DMS153 (cell line): ENCODE data around the gene GPX4.
"Not testable (repeated sequence)": the region's sequence is repeated elsewhere in the genome, so short reads cannot be mapped to it uniquely, and the experiment has no call there.

Source experiments
- DNase-seq: peaks from one replicate; lab custom pipeline; 2025; lab: John Stamatoyannopoulos, UW

The GPX4 gene

DNA sequence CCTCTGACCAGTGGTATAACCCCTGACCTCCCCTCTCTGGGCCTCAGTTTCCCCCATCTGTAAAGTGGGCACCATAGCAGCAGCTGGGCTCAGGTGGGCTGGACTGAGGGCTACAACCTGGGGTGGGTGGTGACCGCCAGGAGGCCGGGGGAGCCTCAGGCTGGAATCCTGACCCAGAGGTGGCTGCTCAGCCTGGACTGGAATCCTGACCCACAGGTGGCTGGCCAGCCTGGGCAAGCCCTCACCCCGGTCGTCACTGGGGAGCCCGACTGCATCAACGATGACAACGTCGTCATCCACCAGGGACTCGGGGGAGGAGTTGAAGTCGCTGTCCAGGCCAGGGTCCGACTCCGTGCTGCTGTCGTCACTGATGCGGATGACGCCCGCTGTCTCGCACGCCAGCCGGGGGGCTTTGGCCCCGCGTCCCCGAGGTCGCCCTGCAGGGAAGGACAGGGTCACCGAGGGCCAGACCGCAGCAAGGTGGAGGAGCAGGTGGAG is 10.2 kb downstream of the GPX4 start:
- no peak for DNase-seq

DNA sequence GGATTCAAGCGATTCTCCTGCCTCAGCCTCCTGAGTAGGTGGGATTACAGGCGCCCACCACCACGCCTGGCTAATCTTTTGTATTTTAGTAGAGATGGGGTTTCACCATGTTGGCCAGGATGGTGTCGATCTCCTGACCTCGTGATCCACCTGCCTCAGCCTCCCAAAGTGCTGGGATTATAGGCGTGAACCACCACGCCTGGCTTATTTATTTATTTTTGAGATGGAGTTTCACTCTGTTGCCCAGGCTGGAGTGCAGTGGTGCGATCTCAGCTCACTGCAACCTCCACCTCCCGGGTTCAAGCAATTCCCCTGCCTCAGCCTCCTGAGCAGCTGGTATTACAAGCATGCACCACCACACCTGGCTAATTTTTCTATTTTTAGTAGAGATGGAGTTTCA is 10.9 kb downstream of the GPX4 start:
- DNase-seq, result not testable (repeated sequence)

DNA sequence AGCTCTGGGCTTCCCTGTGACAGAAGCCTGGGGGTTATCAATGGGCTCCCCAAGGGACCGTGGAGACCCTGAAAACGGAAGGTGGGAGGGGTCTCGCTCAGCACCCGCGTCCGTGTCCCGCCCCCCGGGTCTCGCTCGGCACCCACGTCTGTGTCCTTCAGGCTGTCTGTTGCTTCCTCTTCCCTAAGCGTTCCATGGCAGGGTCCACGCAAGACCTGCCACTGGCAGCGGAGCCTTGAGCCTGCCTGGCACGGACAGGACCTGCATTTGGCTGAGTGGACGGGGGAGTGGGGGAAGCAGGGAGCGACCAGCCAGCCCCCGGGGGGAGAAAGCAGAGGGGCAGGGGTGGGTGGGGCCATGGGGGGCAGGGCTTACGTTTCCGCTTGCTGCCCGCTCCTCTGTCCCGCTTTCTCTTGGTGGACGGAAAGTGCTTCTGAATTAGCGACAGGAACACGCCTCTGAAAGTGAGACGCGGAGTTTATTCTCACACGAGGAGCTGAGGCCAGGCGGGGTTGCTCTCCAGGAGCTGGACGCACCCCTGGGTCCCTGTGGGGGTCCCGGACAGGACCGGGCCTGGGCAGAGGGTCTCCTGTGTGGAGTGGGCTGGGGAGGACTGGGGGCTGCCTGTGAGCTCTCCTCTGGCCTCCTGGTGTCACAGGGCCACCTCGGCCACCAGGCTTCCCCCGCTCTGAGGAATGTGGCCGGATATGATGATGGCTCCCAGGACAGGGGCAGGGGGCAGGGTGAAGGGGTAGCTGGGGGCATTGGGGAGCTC is 12.0 kb downstream of the GPX4 start:
- no peak for DNase-seq

DNA sequence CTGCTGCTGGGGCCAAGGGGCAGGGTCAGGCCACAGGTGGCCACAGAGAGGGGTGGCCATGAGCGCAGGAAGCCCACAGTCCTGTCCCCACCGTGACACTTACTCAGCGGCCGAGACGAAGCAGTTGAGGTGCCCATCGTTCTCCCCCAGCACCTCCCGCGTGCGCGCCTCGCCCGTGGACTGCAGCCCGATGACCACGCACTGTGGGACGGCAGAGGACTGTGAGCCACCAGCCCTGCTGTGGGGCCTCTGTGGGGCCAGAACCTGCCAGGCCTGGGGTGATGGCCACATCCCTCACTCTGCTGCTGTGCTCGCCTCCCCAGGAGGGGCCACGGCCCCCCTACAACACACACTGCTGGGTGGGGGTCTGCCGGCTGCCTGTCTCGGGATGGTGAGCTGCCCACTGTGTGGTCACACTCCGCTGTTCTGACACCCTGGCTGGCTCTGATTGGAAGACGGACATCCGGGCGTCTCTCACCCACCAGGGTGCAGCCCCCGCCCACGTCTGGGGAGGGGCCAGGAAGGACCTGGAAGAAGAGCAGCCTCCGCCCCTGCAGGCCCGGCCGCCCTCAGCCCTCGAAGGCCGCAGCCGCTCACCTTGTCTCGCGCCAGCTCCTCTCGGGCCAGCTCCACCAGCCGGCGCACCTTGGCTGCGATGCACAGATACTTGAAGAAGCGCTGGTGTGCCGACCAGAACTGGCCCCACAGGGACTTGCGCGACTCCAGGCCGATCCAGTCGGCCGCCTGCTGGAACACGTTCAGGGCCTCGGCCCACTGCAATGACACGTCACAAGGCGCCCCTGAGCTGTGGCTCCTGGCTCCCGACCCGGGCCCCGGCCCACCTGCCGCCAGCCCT is 13.2 kb downstream of the GPX4 start:
- DNase-seq, result no peak

DNA sequence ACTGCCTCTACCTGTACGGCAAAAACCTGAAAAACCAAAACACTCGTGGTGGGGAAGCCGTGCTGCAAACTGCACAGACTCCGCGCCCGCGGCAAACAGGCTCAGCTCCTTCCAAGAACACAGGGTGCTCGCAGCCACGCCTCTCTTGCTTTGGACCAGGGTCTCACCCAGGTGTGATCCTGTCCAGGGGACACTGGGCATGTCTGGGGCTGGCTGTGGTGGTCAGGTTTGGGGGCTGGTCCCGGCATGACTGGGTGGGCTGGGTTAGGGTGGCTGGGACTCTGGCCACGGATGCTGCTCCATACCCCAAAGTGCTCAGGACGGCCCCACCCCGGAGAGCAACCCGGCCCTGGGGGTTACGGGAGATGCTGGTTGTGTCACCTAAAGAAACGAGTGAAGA is 13.9 kb downstream of the GPX4 start:
- no peak for DNase-seq

DNA sequence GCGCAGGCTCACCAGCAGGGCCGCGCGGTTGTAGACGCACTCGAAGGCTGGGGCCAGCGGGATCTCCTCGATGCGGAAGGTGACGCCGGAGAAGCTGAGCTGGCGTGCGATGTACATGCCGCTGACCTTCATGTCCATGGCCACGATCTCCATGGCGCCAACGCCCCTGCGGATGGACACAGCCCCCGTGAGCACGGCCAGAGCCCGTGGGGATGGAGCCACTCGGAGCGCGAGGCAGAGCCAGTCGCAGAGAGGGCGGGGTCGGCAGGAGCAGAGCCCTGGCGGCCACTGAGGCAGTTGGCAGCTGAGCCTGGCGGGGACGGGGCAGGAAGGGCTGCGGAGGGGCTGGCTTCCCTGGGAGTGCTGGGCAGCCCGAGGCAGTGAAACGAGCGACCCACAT is 15.2 kb downstream of the GPX4 start:
- DNase-seq, result no peak

DNA sequence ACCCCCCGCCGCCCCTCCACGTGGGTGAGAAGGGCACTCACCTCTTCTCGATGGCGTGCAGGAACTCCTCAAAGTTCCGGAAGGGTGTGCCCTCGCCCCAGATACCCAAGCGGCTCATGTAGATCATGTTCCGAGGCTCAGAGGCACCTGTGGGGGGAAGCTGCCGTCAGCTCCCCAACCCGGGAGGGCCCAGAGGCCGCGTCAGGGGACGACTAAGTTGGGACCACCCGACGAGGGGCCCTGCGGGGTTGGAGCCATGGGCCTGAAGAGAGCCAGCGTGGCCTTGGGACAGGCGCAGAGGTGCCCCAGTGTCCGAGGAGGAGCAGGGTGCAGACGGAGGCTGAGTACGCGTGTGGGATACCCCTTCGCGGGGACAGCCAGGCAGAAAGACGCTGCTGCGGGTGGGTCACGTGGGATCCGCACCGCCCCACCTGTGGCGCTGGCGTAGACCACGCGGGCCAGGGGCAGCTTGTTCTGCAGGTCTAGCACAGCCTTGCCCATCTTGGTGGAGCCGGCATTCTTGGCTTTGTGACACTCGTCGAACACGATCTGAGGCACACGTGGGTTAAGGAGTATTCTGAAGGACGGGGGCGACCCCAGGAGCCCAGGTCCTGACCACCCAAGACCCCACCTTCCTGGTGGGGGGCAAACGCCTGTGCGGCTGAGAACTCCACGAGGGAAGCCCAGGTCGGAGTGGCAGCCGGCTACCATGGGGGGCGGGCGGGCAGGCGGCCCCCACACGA is 15.9 kb downstream of the GPX4 start:
- no peak for DNase-seq

DNA sequence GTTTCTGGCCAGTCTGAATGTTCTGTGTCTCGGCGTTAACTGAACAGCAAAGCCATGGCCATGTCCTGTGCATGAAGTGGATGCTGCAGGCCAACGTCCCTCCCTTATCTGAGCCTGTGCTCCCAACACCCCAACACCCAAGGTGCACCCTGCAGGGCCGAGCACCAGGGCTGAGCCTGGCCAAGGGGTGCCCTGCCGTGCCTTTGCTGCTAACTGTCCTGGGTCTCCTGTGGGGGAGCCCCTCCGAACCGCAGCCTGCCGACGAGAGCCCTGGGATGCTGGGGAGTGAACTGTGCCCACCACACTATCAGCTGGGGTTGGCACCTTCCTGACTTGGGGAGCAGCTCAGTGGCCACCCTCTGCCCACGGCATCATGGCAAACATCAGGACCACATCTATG is 17.6 kb downstream of the GPX4 start:
- no peak for DNase-seq

DNA sequence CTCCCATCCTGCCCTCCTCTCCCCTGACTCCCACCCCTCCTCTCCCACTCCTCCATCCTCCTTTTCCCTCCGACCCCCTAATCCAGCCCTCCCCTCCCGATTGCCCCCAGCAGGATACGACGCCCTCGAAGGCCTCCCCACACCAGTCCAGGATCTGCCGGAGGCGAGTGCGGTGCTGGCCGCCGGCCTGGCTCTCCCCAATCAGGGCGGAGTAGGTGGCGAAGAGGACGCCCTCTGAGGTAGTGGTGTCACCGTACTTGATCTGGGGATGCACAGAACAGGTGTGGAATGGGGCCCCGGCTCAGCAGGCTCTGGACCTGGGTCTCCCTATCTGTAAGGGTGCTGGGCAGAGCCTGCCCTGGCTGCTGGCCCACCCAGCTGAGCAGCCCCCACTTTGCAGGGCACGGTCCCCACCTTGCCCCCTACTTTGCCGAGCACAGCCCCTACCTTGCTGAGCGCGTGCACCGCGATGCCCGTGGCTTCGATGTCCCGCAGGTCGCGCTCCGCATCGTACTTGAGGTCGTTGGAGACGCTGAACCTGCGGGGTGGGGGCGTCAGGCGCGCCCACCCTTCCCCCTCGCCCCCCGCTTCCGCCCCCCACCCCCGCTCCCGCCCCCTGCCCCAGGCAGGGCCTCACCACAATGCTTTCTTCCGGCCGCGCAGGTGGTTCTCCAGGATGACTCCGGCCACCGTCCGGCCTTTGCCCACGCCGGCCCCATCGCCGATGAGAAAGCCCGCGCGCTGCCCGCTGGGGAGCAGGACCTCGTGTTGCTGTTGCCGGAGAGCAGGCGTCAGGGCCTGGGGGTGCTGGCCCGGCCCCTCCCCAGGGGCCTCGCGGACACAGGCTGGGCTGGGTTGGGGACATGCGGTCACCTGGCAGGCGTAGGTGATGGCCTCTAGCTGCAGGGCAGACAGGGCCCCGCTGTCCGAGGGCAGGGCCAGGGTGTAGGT is 18.5 kb downstream of the GPX4 start:
- no peak for DNase-seq

DNA sequence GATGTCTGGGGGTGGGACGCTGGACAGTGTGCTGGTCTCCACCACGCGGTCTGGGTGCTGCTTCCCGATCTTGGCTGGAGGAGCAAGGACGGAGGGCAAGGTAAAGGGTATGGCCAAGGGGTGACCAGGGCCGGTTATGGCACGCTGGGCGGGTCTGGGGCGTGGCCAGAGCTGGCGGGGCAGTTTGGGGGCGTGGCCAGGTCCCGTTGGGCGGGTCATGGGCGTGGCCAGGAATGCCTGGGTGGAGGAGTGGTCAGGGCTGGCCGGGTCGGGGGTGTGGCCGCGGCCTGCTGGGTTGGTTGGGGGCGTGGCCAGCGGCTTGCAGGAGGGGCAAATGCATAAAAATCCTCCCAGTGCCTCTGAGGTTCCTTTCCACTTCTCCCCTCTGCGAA is 19.2 kb downstream of the GPX4 start:
- no peak for DNase-seq

DNA sequence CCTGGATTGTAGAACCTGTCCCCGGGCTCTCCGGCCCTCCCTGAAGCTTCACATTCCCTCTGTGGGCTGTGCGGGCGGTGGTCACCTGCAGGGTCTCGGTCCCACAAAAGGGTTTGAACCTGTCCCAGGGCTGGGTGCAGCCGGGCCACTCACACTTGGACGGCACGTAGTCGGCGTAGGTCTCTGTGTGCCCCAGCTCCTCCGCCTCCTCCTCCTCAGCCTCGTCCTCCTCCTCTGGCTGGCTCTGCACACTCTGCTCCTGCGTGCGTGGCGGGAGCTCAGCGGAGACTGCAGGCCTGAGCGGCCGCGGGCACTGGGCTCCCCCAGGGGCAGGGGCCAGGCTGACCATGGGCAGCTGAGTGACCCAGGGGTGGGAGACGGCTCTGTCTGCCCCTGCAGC is 19.6 kb downstream of the GPX4 start:
- no peak for DNase-seq

DNA sequence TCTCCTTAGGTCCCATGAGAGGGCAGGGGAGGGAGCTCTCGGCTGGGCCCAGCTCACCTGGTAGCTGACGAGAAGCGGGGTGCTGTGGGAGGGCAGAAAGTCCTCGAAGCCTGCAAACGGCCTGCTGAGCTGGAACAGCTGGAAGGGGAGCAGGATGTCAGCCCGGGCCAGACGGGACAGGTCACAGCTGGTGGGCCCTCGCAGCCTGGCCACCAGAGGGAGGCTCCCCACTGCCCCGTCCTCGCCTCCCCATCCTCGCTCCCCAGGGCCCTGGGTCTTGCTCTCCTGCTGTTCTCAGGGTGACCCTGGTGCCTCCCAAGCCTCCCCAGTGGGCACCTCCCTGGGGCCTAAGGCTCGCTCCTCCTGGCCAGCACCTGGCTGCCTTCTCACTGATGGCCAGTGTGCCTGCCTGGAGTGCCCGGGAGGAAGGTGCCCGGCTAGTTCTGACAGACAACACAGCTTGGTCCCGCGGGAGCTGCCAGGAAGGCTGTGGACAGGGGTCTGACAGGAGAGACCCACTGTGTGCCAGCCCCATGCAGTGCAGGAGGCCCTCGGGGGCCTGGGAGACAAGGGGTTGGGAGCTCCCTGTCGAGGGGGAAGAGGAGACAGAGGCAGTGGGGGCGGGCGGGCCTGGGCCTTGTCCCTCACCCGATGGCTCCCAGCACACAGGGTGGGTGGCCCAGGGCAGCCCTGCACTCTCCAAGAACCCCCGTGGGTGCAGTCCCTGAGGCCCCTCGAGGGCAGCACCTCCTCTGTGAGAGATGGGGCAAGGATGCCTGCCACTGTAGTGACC is 20.3 kb downstream of the GPX4 start:
- no peak for DNase-seq

DNA sequence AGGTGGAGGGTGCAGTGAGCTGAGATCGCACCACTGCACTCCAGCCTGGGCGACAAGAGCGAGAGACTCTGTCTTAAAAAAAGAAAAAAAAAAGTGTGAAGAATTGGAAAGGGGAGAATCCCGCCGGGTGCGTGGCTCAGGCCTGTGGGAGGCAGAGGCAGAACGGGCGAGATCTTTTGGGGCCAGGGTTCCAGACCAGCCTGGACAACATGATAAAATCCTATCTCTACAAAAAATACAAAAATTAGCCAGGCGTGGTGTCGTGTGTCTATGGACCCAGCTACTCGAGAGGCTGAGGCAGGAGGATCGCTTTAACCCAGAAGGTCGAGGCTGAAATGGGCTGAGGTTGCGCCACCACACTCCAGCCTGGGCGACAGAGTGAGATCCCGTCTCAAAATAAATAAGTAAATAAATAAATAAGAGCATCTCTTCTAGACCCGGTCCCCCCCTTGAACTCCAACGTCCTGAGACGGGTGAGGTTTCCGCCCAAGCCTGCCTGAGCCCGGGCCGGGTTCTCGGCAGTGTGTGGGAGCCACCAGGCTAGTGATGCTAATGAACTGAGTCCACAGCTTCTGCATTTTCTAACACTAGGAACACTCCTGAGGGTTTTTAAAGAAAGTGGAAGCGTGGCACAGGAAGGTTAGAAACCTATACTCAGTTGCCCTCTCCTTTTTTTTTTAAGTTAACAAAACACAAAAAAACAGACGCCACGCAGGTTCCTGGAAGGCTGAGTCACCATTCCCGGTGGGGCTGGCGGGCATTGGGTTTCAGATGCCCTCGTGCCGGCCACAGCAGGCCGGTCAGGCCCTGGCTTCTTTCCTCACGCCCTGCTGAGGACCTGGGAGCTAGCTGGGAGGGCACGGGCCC is 22.0 kb downstream of the GPX4 start:
- no peak for DNase-seq

DNA sequence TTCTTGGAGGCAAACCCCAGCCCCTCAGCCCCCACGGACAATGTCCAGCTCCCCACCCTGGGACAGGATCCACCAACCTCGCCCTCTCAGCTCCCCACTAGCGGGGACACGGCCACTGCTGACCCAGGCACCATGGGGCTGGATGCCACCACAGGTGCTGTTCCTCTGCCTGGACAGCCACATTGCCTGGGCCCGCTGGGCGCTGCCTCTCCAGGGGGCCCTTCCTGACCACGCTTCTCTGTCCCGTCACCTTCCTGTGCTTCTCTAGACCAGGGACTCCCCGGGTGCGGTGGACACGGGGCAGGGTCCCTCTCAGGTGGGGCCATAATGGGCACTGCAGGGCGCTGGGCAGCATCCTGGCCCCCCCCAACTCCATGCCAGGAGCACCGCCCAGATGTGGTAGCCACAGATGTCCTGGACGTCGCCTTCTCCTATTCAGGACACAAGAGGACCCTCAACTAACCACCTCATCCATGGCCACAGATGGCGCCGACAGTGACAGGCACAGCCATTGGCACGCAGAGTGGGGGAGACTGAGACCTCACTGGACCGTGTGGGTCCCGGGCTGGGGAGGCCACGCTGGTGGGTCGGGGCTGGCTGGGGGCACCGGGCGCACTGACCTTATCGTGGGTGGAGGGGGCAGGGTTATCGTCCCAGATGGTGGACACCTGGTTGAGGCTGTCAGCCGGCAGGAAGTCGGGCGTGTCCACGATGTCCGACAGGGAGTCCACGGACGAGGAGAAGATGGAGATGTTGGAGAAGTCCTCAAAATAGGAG is 23.4 kb downstream of the GPX4 start:
- DNase-seq, result no peak

DNA sequence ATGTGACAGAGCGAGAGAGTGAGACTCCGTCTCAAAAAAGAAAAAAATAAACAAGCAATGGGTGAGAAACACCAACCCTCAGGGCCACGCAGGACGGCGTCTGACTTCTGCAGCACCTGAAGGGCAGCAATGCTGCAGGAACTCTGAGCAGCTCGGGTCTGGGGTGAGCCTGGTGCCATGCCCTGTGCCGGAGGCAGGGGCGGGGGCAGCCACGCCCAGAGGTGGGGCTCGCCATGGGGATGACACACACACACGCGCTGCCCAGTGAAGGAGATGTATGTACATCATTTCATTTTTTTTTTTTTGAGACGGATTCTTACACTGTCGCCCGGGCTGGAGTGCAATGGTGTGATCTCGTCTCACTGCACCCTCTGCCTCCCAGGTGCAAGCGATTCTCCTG is 24.3 kb downstream of the GPX4 start:
- DNase-seq, result no peak

DNA sequence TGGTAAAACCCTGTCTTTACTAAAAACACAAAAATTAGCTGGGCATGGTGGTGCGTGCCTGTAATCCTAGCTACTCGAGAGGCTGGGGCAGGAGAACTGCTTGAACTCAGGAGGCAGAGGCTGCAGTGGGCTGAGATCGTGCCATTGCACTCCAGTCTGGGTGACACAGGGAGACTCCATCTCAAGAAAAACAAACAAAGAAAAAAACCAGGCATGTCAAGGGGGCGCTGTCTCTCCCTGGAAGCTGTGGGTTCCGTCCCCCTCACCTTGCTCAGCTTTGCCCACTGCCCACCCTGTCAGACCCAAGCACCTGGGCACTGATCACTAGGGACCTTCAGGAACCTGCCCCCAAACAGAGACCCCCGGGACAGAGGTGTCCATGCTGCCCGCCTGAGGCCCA is 25.3 kb downstream of the GPX4 start:
- DNase-seq, result not testable (repeated sequence)

DNA sequence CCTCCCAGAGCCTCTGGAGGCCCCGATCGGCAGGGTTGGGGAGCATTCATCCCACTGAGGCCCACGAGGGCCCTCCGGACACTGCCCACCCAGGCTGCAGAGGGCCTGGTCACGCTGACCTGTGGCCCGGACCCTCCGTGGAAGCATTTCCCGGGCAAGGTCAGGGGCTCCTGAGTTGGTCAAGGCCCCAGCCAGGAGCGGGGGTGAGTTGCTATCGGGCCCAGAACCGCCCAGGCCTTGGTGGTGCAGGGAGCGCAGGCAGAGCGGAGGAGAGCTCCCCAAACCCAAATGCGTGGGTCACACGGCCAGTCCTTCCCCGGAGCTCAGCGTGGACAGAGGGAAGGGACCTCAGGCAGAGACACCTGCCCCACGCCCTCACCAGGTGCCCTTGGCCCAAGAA is 25.7 kb downstream of the GPX4 start:
- no peak for DNase-seq

DNA sequence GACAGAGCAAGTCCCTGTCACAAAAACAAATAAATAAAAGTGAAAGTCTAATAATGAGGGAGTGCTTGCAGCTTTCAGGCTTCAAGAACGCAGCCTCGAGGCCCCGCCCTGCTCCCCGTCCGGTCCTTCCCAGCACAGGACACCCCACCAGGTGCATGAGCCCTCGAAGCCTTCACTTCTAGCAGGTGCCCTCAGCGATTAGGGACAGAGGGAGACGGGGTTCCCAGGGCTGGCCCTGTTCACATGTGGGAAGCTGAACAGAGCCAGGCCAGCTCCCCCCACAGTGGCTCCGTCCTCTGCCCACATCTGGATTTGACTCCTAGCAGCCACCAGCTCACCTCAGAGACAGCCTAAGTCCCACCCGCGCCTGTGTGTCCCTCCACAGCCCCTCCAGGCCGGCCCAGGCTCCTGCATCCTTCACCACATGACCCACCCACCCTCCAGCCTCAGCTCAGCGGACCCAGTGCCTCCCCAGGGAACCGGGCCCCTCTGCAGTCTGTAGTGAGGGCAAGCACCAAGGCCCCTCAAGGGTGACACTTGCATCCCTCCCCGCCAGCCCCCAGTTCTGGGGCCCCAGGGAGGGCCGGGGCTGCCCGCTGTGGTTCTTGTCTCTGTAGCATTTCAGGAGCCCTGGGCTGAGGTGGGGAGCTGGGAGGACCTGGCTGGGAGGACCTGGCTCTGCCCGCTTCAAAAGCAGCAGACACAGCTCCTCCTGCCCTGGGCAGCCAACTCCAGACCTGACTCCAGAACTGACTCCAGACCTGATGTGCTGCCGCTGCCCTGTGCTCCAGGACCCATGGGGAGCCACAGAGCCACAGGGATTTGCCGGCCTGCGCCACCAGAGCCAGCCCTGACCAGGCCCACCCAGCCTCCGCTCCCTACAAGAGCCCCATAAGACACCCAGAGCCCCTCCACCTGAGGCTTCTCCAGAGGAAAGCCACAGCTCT is 27.2 kb downstream of the GPX4 start:
- DNase-seq, result no peak
